Tibial artery (tissue), 4 donors: ENCODE results near the gene STMN3.

Source experiments
- DNase-seq, 2 donors: peaks; one replicate each; pipeline ENCODE4 v3.0.0-alpha.2; 2019
- H3K27ac ChIP-seq, 2 donors: fragments of 200-600 bp; sonication (generic) in 1 of 2; 1 replicate in 1 of 2; 2 replicates in 1 of 2; pipeline ENCODE4 v1.5.1; 2018 to 2019; ENCODE audit warnings: mild to moderate bottlenecking in 1 of 2
- H3K27me3 ChIP-seq, 2 donors: fragments of 200-600 bp; sonication (generic) in 1 of 2; one replicate each; pipeline versions ENCODE4 v1.5.1 to v1.6.0; 2016 to 2019
- H3K36me3 ChIP-seq, 3 donors: fragments of 200-600 bp; sonication (generic) in 2 of 3; one replicate each; pipeline ENCODE4 v1.5.1; 2016 to 2019; ENCODE audit warnings: mild to moderate bottlenecking in 2 of 3
- H3K4me1 ChIP-seq, 4 donors: fragments of 200-600 bp; sonication (generic) in 2 of 4; 1 replicate in 3 of 4; 2 replicates in 1 of 4; pipeline ENCODE4 v1.5.1; 2016 to 2019
- H3K4me3 ChIP-seq, 2 donors: fragments of 200-600 bp; sonication (generic) in 1 of 2; 1 replicate in 1 of 2; 2 replicates in 1 of 2; pipeline ENCODE4 v1.5.1; 2018 to 2019; ENCODE audit warnings: mild to moderate bottlenecking in 2 of 2
- H3K9me3 ChIP-seq, 3 donors: fragments of 200-600 bp; sonication (generic) in 1 of 3; one replicate each; pipeline ENCODE4 v1.5.1; 2016 to 2019
- intact Hi-C: fragments of 100-400 bp; cut with DNase I; formaldehyde crosslinking; loops from one replicate; pipeline ENCODE4 v1.15.0; 2023; ENCODE audit warnings: low total_unique reads
- TF ChIP-seq, protein P1 (sequence below), 2 experiments: fragments of 200-600 bp in 1 of 2; fragments of 450-650 bp in 1 of 2; IDR thresholded peaks; one replicate each; pipeline ENCODE4 v1.5.1; 2017 to 2019; ENCODE audit warnings: antibody characterized with exemption in 2 of 2, mild to moderate bottlenecking in 1 of 2, moderate library complexity in 1 of 2

The STMN3 gene

DNA sequence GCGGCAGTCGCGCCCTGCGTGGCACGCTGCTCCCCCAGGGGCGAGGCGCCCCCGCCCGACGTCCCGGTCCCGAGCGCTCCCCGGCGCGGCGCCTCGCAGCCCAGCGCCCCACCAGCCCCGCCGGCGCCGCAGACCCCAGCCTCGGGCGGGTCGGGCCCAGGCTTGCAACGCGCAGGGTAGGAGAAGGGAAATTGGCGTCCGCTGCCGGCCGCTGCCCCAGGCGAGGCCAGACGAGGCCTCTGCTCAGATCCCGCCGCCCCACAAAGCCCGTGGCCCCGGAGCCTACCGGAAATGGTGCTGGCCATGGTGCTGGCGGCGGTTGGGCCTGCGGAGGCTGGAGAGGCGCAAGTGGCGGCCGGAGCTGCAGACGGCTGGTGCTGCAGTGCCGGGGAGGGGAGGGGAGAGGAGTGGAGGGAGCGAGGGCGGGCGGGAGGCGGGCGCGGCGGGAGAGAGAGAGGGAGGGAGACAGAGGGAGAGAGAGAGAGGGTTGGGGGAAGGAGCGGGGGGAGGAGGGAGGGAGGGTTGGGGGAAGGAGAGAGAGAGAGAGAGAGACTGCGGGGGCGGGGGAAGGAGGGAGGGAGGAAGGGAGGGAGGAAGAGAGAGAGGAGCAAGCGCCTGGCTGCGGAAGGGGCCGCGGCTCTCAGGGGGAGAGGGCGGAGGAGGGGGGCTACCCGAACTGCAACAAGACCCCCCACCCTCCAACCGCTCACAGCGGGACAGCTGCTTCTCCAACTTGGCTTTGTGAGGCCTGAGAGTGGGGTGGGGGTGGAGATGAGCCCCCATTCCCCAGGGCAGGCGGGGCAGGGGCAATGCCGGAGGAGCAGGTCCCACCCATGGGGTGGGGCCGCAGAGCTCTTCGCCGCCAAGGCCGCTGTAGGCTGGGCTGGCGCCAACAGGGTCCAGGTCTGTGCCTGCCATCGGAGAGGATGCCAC, at the start of gene STMN3:
Gene STMN3 (minus strand): TSS at position 384 of the 933 bp plus-strand sequence. CDS start 79 bp downstream, at position 305.
- peak within 1 kb of the TSS; percentile 46 to 52 for H3K4me3 ChIP-seq
- intact Hi-C loops = loop anchor here (10.0 kb wide), 1 partner anchor 81 kb away; the partner anchor contains the start of genes LIME1 and SLC2A4RG
- no peaks in the 10 kb centered on the region for H3K9me3 ChIP-seq
- no peaks in the 10 kb centered on the region for H3K36me3 ChIP-seq
- peaks cover 0 to 18% of the 10 kb centered on the region in 2 donors for H3K27me3 ChIP-seq
- DNase-seq = peak; percentile 81 to 90
- TF ChIP-seq, protein P1, sequence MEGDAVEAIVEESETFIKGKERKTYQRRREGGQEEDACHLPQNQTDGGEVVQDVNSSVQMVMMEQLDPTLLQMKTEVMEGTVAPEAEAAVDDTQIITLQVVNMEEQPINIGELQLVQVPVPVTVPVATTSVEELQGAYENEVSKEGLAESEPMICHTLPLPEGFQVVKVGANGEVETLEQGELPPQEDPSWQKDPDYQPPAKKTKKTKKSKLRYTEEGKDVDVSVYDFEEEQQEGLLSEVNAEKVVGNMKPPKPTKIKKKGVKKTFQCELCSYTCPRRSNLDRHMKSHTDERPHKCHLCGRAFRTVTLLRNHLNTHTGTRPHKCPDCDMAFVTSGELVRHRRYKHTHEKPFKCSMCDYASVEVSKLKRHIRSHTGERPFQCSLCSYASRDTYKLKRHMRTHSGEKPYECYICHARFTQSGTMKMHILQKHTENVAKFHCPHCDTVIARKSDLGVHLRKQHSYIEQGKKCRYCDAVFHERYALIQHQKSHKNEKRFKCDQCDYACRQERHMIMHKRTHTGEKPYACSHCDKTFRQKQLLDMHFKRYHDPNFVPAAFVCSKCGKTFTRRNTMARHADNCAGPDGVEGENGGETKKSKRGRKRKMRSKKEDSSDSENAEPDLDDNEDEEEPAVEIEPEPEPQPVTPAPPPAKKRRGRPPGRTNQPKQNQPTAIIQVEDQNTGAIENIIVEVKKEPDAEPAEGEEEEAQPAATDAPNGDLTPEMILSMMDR (IDR thresholded peaks at IDR 0.05) = no peak
- peak within 1 kb of the TSS in 1 of 2 donors; percentile 28 for H3K27ac ChIP-seq
- peaks cover 0 to 42% (median 33%) of the 10 kb centered on the region in 4 donors for H3K4me1 ChIP-seq

DNA sequence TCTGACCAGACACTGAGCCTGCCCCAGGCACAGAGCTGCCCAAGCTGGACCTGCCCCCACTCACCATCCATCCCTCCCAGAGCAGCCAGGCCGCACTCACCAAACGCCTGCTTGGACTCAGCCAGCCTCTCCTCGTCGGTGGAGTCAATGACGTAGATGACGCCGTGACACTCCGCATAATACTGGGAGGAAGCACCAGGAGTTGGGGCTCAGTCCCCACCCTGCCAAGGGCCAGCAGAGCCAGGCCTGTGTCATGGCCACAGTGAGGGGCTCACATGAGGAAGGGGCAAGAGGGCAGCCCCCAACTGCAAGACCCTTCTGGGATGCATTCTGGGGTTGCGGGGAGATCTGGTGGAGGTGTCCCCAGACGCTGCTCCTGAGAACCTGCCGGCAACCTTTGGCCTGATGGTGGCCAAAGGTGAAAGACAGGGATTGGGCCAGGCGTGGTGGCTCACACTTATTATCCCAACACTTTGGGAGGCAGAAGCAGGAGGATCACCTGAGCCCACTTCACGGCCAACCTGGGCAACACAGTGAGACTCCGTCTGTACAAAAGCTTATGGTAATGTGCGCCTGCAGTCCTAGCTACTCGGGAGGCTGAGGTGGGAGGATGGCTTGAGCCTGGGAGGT, 48.9 kb upstream of the STMN3 start:
- TF ChIP-seq, protein P1 (IDR thresholded peaks at IDR 0.05) = no peak
- no peak overlapping the region for H3K27ac ChIP-seq

DNA sequence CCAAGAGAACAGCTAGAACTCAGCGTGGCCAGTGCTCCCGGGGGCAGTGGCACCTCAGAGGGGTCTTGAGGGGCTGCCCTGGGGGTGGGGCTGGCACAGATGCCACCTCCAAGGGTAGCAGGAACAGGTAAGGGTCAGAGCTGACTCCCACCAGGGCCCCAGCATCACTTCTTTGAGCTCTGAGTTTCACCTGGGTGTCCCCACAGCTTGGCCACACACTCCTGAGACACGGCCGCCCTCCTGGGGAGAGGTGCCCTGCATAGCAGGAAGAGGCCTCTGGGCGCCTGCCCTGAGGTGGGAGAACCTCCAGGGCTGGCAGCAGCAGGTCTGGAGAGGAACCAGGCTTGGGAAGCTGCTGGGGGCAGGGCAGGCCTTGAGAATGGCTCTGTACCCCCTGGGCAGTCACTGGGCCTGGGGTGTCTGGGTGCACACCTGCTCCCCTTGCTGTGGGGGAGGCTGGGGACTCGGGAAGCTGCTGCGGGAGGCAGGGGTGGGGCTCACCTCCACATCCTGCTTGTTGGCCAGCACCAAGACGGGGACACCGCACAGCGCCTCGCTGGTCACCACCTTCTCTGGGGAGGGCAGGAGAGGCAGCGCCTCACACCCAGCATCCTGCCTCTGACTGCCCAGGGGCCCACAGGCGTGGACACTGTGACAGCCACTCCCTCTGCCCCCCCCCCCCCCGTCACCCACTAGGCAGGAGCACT, 48.3 kb upstream of the STMN3 start:
- intact Hi-C loops = no loop called here
- H3K27me3 ChIP-seq = no peaks in the 10 kb centered on the region
- no peaks in the 10 kb centered on the region for H3K9me3 ChIP-seq
- H3K4me3 ChIP-seq = no peak overlapping the region
- no peak overlapping the region for H3K27ac ChIP-seq
- TF ChIP-seq, protein P1 (IDR thresholded peaks at IDR 0.05) = no peak
- H3K36me3 ChIP-seq = peaks cover 11 to 60% (median 50%) of the 10 kb centered on the region in 3 donors
- peaks cover 0 to 43% (median 37%) of the 10 kb centered on the region in 4 donors for H3K4me1 ChIP-seq
- DNase-seq = peak in 1 of 2 donors; percentile 62

More for the DNA sequence above, 48.9 kb upstream of the STMN3 start:
- DNase-seq = peak in 1 of 2 donors; percentile 59
- H3K9me3 ChIP-seq = no peaks in the 10 kb centered on the region
- H3K4me1 ChIP-seq = peaks cover 0 to 43% (median 36%) of the 10 kb centered on the region in 4 donors
- no peaks in the 10 kb centered on the region for H3K27me3 ChIP-seq
- intact Hi-C loops = no loop called here
- H3K36me3 ChIP-seq = peaks cover 11 to 60% (median 50%) of the 10 kb centered on the region in 3 donors
- H3K4me3 ChIP-seq = no peak overlapping the region

DNA sequence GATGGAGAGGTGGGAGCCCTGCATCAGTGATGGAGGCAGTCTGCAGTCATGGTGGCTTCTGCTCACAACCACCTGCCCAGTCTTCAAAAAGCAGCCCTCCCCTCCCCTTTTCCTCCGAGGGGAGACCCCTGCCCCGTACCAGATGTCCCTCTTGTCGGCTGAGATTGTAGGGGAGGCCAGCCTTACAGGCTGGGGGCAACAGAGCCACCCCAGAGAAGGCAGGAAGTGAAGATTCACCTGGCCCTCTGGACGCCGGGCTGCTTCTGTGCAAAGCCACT, 47.8 kb upstream of the STMN3 start:
- Histone ChIP-seq H3K4me1 (peaks cover 0 to 43% (median 35%) of the 10 kb centered on the region in 4 donors), H3K27ac (no peak overlapping the region), H3K27me3 (no peaks in the 10 kb centered on the region), H3K4me3 (no peak overlapping the region), H3K9me3 (no peaks in the 10 kb centered on the region), H3K36me3 (peaks cover 11 to 56% (median 46%) of the 10 kb centered on the region in 3 donors)
- TF ChIP-seq, protein P1 (IDR thresholded peaks at IDR 0.05) = no peak
- no peak for DNase-seq
- intact Hi-C loops = no loop called here
